GM12878 (cell line): ENCODE results near the gene NCOA6. TPM values are rescaled to one million over a fixed set of nuclear protein-coding genes. Genes with fewer than 3 reads are reported as not detected.

Source experiments
- ATAC-seq: fragments of 200-7000 bp; cut with Tn5 transposase; 3 replicates; pipeline ENCODE4 v1.9.1; 2020; ENCODE audit warnings: mild to moderate bottlenecking, moderate library complexity
- BruUV-seq: library from RNA; stranded (reverse); fragments of 400-500 nt; replicated peaks from 2 replicates; lab custom pipeline; 2021; lab: Mats Ljungman, UMichigan
- CTCF ChIA-PET: fragments of 300-600 bp; sonication (Branson Sonifier 250); formaldehyde crosslinking; extraction: SDS; loops from one replicate; lab custom pipeline; 2021; ENCODE audit warnings: inconsistent platforms; lab: Yijun Ruan, JAX
- POLR2A ChIA-PET: fragments of 350-600 bp; formaldehyde crosslinking; extraction: SDS; loops from one replicate; lab custom pipeline; 2021; ENCODE audit warnings: inconsistent platforms; lab: Charles Lee
- RAD21 ChIA-PET: fragments of 300-600 bp; sonication (Branson Sonifier 250); formaldehyde crosslinking; loops from one replicate; lab custom pipeline; 2023; ENCODE audit warnings: antibody characterized with exemption; ENCODE audit not compliant: unreplicated experiment; lab: Charles Lee
- SMC1A ChIA-PET: fragments of 300-600 bp; sonication (Branson Sonifier 250); formaldehyde crosslinking; loops from one replicate; lab custom pipeline; 2023; ENCODE audit not compliant: unreplicated experiment, uncharacterized antibody; lab: Charles Lee
- DNase-seq: peaks from one replicate; pipeline ENCODE4 v3.0.0-alpha.2; 2011; ENCODE audit warnings: low read depth, low spot score
- FAIRE-seq: peaks from 3 replicates; lab custom pipeline; 2011; peaks lifted over from hg19 to GRCh38; lab: Jason Lieb, UNC
- H2AFZ ChIP-seq: 2 replicates; pipeline ENCODE4 v1.6.0; 2011; ENCODE audit warnings: low read depth, low read length, control low read depth; ENCODE audit not compliant: control insufficient read depth
- H3K27ac ChIP-seq: 2 replicates; pipeline ENCODE4 v1.5.1; 2011; ENCODE audit warnings: control low read depth; ENCODE audit not compliant: control insufficient read depth, insufficient read depth
- H3K27me3 ChIP-seq, 2 experiments: replicated peaks in 1 of 2; 2 replicates each; pipeline versions ENCODE4 v1.6.0 to v1.6.1; 2011; ENCODE audit warnings: low read length in 1 of 2; ENCODE audit not compliant: control insufficient read depth in 2 of 2, insufficient read depth in 2 of 2
- H3K36me3 ChIP-seq, 2 experiments: 2 replicates each; pipeline ENCODE4 v1.5.1; 2011; ENCODE audit warnings: low read length in 1 of 2; ENCODE audit not compliant: control insufficient read depth in 2 of 2, insufficient read depth in 2 of 2
- H3K4me1 ChIP-seq: 2 replicates; pipeline ENCODE4 v1.6.1; 2011; ENCODE audit warnings: mild to moderate bottlenecking, low read length, moderate library complexity, mixed read lengths; ENCODE audit not compliant: control insufficient read depth, insufficient read depth
- H3K4me2 ChIP-seq: 2 replicates; pipeline ENCODE4 v1.6.0; 2011; ENCODE audit warnings: control low read depth; ENCODE audit not compliant: control insufficient read depth, insufficient read depth
- H3K4me3 ChIP-seq: fragments of 200-600 bp; sonication (generic); 2 replicates; pipeline ENCODE4 v1.5.1; 2016
- H3K79me2 ChIP-seq: 2 replicates; pipeline ENCODE4 v1.6.0; 2011; ENCODE audit warnings: low read length; ENCODE audit not compliant: control insufficient read depth, insufficient read depth
- H3K9ac ChIP-seq: 2 replicates; pipeline ENCODE4 v1.8.0; 2011; ENCODE audit warnings: low read length, control low read depth, mixed read lengths; ENCODE audit not compliant: control insufficient read depth, insufficient read depth
- H3K9me3 ChIP-seq: replicated peaks from 3 replicates; pipeline ENCODE4 v1.5.1; 2011; ENCODE audit warnings: mild to moderate bottlenecking, low read length; ENCODE audit not compliant: control insufficient read depth, insufficient read depth
- H4K20me1 ChIP-seq: 2 replicates; pipeline ENCODE4 v1.6.0; 2011; ENCODE audit not compliant: control insufficient read depth, insufficient read depth
- BACH1 ChIP-seq: fragments of 450-650 bp; IDR thresholded peaks from 2 replicates; pipeline ENCODE4 v1.6.1; 2017; ENCODE audit warnings: mild to moderate bottlenecking, borderline replicate concordance
- CBFB ChIP-seq: IDR thresholded peaks from 2 replicates; pipeline ENCODE4 v1.6.1; 2016; ENCODE audit warnings: antibody characterized with exemption, low read depth
- CEBPB ChIP-seq, 2 experiments: fragments of 150-350 bp in 1 of 2; IDR thresholded peaks; 2 replicates each; pipeline ENCODE4 v1.6.1; 2012 to 2014; ENCODE audit warnings: low read depth in 2 of 2, low read length in 2 of 2, borderline replicate concordance in 1 of 2, inconsistent platforms in 1 of 2
- DPF2 ChIP-seq: fragments of 450-650 bp; IDR thresholded peaks from 2 replicates; pipeline ENCODE4 v1.6.1; 2017; ENCODE audit warnings: mild to moderate bottlenecking
- ELK1 ChIP-seq: IDR thresholded peaks from 2 replicates; pipeline ENCODE4 v1.6.1; 2012; ENCODE audit warnings: low read depth, low read length, improper control_type of control experiment
- MYC ChIP-seq: IDR thresholded peaks from 2 replicates; pipeline ENCODE4 v1.6.1; 2011; ENCODE audit warnings: mild to moderate bottlenecking, low read length, moderate library complexity, inconsistent platforms; ENCODE audit not compliant: insufficient read depth, insufficient replicate concordance, insufficient read length, severe bottlenecking
- POU2F2 ChIP-seq: IDR thresholded peaks from 3 replicates; pipeline ENCODE4 v1.6.1; 2011; ENCODE audit warnings: low read depth, mild to moderate bottlenecking, low read length, borderline replicate concordance
- RBBP5 ChIP-seq: fragments of 200-600 bp; sonication (generic); conservative IDR thresholded peaks from 2 replicates; pipeline ENCODE4 v1.6.1; 2016
- SMC3 ChIP-seq: IDR thresholded peaks from 2 replicates; pipeline ENCODE4 v1.6.1; 2011; ENCODE audit warnings: low read length, improper control_type of control experiment, borderline replicate concordance
- SP1 ChIP-seq: IDR thresholded peaks from one replicate; pipeline ENCODE4 v1.6.1; 2011; ENCODE audit warnings: low read depth, low read length
- ZBTB33 ChIP-seq: fragments of 450-650 bp; IDR thresholded peaks from 2 replicates; pipeline ENCODE4 v1.6.1; 2017; ENCODE audit warnings: mild to moderate bottlenecking
- WGBS: methylation state at CpG from one replicate; pipeline ENCODE4 v1.1.6; 2016; ENCODE audit warnings: low lambda C conversion rate; ENCODE audit not compliant: insufficient replicate concordance, insufficient coverage; ENCODE audit errors: missing lambda C conversion rate; 5-methylcytosine and 5-hydroxymethylcytosine counted together
- in situ Hi-C: fragments of 300-500 bp; cut with MboI; formaldehyde crosslinking; loops from 9 replicates; pipeline ENCODE4 v1.14.3; 2018; ENCODE audit warnings: mixed read lengths
- intact Hi-C: fragments of 100-400 bp; cut with micrococcal nuclease; formaldehyde crosslinking; loops from one replicate; pipeline ENCODE4 v1.14.2; 2022; ENCODE audit not compliant: unreplicated experiment
- polyA plus RNA-seq, 11 experiments: library from polyadenylated mRNA; depleted of rRNA in 4 of 11; unstranded in 6 of 11; stranded (reverse) in 5 of 11; fragments of >200 nt; fragmentation: Nextera tagmentation in 4 of 11; fragmentation: Illumina TruSeq in 1 of 11; extraction: Ambion mirVana in 4 of 11; extraction: Trizol in 1 of 11; gene quantifications; 1 replicate in 1 of 11; 2 replicates in 10 of 11; pipeline versions ENCODE4 v1.2.1 to v1.2.3, GENCODE V29; 2011 to 2016; ENCODE audit warnings: inconsistent platforms in 2 of 11, missing spikeins in 2 of 11, low read depth in 1 of 11
- total RNA-seq, 4 experiments: library from RNA; depleted of rRNA in 3 of 4; stranded (reverse); fragments of >200 nt in 3 of 4; fragmentation: Illumina TruSeq in 1 of 4; extraction: Trizol in 1 of 4; gene quantifications; 2 replicates each; pipeline versions ENCODE4 v1.2.1 to v1.2.3, GENCODE V29; 2013 to 2021
- TF ChIP-seq, protein P1 (sequence below): IDR thresholded peaks from 2 replicates; pipeline ENCODE4 v1.6.1; 2011; ENCODE audit warnings: borderline replicate concordance, low read depth, mild to moderate bottlenecking, moderate library complexity, low read length; ENCODE audit not compliant: insufficient read depth, poor library complexity, severe bottlenecking

The NCOA6 gene
- total and polyA plus RNA-seq, 10 of the 15 experiments (the other 5 are each of a cell fraction or from before 2014, with no cell fraction given) = 6.1 to 20.6 (median 12.6) TPM

GRCh38 chr20:34831936-34832335 lies 6.5 kb upstream of the NCOA6 start:
- H3K4me3 ChIP-seq = no peak overlapping the region
- H3K4me2 ChIP-seq = no peak overlapping the region
- no peaks in the 10 kb centered on the region for H4K20me1 ChIP-seq
- intact Hi-C loops (loop anchor here (5.0 kb wide), 1 partner anchor 375 kb away; no protein-coding TSS in a partner anchor), in situ Hi-C loops (loop anchor here (5.0 to 25.0 kb wide), 2 partner anchors 125 to 430 kb away; partner anchors contain the start of genes GSS and MYH7B)
- H3K27ac ChIP-seq = no peak overlapping the region
- ChIA-PET RAD21 (interaction anchor here (0.7 kb wide), 1 partner anchor 132 kb away, joined by 3 read pairs; no protein-coding TSS in a partner anchor), SMC1A (no interaction called here), POLR2A (no interaction called here), CTCF (interaction anchor here (0.9 to 2.1 kb wide), 6 partner anchors 8 to 377 kb away, joined by 3 to 11 read pairs (median 6); partner anchors contain the start of gene GGT7)
- BruUV-seq = no TSS peak
- H3K36me3 ChIP-seq = no peaks in the 10 kb centered on the region
- 2% methylated on average over 5 of the region's 5 CpGs for WGBS
- no peak for ATAC-seq
- no peaks in the 10 kb centered on the region for H3K27me3 ChIP-seq
- no peak overlapping the region for H2AFZ ChIP-seq
- H3K9me3 ChIP-seq = no peaks in the 10 kb centered on the region
- H3K79me2 ChIP-seq = no peaks in the 10 kb centered on the region
- no peak for FAIRE-seq
- TF ChIP-seq MYC = no peak
- TF ChIP-seq ZBTB33 = no peak
- no peak for TF ChIP-seq CBFB
- H3K4me1 ChIP-seq = no peaks in the 10 kb centered on the region
- no peak overlapping the region for H3K9ac ChIP-seq
- DNase-seq = no peak

DNA sequence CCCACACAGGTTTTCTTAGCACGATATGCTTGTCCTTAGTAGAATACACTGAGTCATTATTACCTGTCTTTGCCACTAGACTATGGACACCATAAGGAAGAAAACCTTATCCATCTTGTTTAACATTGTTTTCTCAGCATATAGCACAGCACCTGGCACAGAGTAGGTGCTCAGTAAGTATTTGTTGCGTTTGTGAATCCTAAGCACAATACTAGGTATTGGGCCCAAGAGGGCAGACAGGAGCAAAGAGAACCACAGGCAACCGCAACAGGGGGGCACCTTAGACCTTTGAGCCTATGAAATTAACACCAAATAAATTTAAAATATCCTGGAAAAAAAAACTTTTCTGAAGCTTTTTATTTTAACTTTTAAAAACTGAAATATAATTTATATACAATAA lies 3.7 kb upstream of the NCOA6 start:
- no peak for DNase-seq
- H2AFZ ChIP-seq = no peak overlapping the region
- no peaks in the 10 kb centered on the region for H3K4me1 ChIP-seq
- no peak overlapping the region for H3K27ac ChIP-seq
- POLR2A ChIA-PET = no interaction called here
- 60% methylated on average over 3 of the region's 3 CpGs for WGBS
- H3K27me3 ChIP-seq = no peaks in the 10 kb centered on the region
- H3K9ac ChIP-seq = no peak overlapping the region
- peaks cover 11% of the 10 kb centered on the region for H3K79me2 ChIP-seq
- intact Hi-C loops (loop anchor here (5.0 kb wide), 1 partner anchor 448 kb away; the partner anchor contains the start of gene MMP24OS), in situ Hi-C loops (loop anchor here (25.0 kb wide), 1 partner anchor 433 kb away; no protein-coding TSS in a partner anchor)
- ATAC-seq = no peak
- SMC1A ChIA-PET = no interaction called here
- RAD21 ChIA-PET = no interaction called here
- BruUV-seq = no TSS peak
- no peak overlapping the region for H3K4me2 ChIP-seq
- CTCF ChIA-PET = interaction anchor here (1.0 kb wide), 1 partner anchor 127 kb away, joined by 3 read pairs; the partner anchor contains the start of genes GSS and MYH7B
- no peaks in the 10 kb centered on the region for H3K9me3 ChIP-seq
- no peaks in the 10 kb centered on the region for H4K20me1 ChIP-seq
- H3K4me3 ChIP-seq = no peak overlapping the region
- TF ChIP-seq DPF2 (no peak), CEBPB (IDR thresholded peaks at IDR 0.05; ENCODE audit: borderline replicate concordance in 1 of 2, low read depth in 2 of 2, low read length in 2 of 2) (no peak), POU2F2 (no peak), RBBP5 (no peak), SMC3 (no peak), BACH1 (no peak), ELK1 (no peak), SP1 (no peak)
- TF ChIP-seq, protein P1, sequence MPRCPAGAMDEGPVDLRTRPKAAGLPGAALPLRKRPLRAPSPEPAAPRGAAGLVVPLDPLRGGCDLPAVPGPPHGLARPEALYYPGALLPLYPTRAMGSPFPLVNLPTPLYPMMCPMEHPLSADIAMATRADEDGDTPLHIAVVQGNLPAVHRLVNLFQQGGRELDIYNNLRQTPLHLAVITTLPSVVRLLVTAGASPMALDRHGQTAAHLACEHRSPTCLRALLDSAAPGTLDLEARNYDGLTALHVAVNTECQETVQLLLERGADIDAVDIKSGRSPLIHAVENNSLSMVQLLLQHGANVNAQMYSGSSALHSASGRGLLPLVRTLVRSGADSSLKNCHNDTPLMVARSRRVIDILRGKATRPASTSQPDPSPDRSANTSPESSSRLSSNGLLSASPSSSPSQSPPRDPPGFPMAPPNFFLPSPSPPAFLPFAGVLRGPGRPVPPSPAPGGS = no peak
- FAIRE-seq = no peak
- H3K36me3 ChIP-seq = no peaks in the 10 kb centered on the region
